Activated CD8-positive, alpha-beta memory T cell treated with anti-CD3 and anti-CD28 coated beads for 48 hours (primary cell): ENCODE data around the gene SLC15A1.

Experiments
- DNase-seq, 3 experiments: peaks; one replicate each; pipeline ENCODE4 v3.0.0-alpha.2; 2020; ENCODE audit warnings: low read depth in 2 of 3, low spot score in 2 of 3

Gene SLC15A1, protein sequence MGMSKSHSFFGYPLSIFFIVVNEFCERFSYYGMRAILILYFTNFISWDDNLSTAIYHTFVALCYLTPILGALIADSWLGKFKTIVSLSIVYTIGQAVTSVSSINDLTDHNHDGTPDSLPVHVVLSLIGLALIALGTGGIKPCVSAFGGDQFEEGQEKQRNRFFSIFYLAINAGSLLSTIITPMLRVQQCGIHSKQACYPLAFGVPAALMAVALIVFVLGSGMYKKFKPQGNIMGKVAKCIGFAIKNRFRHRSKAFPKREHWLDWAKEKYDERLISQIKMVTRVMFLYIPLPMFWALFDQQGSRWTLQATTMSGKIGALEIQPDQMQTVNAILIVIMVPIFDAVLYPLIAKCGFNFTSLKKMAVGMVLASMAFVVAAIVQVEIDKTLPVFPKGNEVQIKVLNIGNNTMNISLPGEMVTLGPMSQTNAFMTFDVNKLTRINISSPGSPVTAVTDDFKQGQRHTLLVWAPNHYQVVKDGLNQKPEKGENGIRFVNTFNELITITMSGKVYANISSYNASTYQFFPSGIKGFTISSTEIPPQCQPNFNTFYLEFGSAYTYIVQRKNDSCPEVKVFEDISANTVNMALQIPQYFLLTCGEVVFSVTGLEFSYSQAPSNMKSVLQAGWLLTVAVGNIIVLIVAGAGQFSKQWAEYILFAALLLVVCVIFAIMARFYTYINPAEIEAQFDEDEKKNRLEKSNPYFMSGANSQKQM

DNA sequence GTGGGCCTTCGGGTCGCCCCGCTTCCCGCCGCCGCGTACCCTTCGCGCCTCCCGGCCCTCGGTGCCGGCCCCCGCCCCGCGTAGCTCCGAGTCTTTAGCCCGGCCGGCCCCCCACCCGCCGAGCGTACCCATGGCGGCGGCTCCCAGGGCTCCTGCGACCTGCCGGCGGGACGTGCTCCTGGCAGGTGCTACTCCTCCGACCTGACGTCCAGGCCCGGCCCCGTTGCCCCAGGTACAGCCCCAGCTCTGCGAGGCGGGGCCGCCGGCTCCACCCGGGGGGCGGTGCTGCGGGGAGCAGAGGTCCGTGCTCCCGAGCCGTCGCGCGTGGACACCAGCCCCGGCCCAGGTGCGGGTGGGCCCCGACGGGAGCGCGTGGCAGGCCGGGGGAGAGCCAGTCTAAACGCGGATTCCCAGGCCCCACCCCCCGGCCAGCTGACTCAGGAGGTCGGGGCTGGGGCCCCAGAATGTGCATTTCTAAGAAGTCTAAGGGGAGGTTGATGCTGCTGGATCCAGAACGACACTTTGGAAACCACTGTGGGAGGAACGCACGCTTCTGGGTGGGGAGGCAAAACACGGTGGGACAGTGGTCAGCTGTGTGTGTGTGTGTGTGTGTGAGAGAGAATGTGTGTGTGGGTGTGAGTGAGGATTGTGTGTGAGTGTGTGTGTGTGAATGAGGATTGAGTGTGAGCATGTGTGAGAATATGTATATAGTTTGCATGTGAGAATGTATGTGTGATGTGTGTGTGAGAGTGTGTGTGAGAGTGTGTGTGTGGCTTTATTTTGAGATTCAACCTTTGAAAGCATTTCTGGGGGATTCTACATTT is at the start of gene SLC15A1:
Gene SLC15A1 (minus strand): TSS at position 206 of the 824 bp plus-strand sequence. CDS start 74 bp downstream, at position 132.
- DNase-seq: no peak

GRCh38 chr13:98801626-98802418 is 49.4 kb upstream of the SLC15A1 start:
- no peak for DNase-seq

- no peak for DNase-seq
Observed at GRCh38 chr13:98800078-98800477, 47.6 kb upstream of the SLC15A1 start.

DNA sequence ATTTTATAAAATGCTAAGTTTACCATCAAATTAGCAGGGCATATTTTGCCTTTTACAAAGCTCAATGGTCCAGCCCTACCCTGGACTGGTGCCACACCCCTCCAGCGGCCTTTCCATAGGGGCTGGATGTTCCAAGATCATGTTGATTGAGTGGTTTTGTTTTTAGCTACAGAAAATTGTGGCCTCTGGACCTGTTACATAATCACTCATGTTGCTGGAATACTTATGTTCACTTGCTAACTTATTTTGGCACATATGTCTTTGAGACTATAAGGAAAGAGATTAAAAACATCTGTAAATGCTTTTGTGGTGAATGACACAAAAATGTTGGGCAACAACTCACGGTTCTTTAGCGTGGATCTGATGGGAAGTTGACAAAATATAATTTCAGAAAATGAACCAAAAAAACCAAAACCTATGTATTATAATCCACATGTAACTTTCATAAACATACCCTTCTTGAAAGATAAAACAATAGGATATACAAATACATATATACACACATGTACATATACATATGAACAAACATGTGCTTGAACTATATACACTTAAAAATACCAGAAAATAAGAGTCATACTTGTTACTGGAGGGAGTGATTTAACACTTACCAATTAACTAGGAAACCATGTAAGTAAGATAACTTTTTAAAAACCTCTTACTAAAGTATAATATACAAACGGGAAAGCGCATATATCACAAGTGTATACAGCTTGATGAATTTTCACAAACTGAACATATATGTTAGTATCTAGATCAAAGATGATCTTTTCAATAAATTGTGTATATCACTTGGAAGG is 46.6 kb upstream of the SLC15A1 start:
- no peak for DNase-seq

- no peak for DNase-seq
Observed at GRCh38 chr13:98797456-98797855, 45.0 kb upstream of the SLC15A1 start.

GRCh38 chr13:98796798-98797197 is 44.3 kb upstream of the SLC15A1 start:
- DNase-seq: no peak

GRCh38 chr13:98796191-98796590 is 43.7 kb upstream of the SLC15A1 start:
- DNase-seq: no peak

DNA sequence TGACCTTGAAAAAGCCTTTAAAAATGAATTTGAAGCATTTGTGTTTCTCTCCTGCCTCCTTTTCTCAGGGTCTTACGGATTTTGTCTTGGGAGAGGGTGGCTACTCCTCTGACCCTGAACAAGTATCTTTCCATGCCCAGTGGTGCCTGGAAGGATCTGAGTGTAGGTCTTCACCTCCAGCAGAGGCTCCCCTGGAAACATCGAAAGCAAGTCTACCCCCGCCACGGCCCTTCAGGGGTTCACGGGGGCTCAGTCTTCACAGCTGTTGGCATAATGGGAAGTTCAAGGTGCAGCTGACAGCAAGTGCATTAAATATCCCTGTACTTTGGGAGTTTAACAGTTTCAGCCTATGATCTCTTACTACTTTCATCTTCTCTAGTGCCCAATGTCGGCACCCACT is 42.7 kb upstream of the SLC15A1 start:
- DNase-seq: no peak

DNA sequence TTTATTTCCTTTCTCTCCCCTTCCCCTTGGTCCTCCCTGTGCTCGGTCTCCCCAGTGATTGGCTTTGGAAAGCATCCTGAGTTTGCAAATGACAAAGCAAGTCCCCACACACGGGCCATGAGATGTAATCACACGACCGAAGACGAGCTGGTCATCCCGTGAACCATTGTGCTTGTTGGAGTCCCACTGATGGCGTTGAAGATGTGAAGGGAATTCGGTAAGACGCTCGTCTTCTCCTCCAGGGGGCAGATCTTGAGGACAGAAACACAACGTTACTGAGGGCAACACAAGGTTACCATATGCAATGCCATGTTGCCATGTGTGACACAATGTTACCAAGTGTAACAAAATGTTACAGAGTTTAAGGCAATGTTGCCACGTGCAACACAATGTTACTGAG is 42.0 kb upstream of the SLC15A1 start:
- DNase-seq: no peak

DNA sequence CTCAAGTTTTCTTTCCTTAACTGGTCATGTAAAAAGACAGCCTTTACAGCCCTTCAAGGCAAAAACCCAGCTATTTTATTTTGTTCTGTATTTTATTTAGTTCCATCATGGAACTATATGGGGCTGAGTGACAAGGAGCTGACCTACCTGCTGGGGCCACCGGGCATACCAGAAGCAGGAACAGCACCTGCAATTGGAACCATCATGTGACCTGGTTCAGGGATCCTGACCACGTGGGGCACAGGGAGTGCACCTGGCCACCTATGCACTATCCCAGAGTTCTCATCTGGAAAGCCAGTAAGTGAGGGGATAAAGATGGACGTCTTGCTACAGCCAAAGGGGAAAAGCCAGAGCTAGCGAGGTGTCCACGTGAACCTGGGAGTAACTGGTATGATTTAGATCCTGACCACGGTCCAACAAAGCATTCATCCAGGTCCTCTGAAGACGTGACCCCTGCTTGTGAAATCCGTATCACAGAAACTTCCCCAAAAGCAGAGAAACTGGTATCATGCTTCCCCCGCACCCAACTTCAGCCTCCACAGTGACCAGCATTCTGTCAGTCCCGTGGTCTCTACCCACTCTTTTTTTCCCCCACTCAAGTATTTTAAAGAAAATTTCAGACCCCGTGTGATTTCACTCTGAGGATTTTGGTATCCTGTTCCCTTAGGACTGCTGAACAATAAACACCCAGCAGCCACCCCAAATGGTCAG is 40.5 kb upstream of the SLC15A1 start:
- DNase-seq: no peak

GRCh38 chr13:98792321-98792720 is 39.8 kb upstream of the SLC15A1 start:
- no peak for DNase-seq

- no peak for DNase-seq
Observed at GRCh38 chr13:98791611-98792010, 39.1 kb upstream of the SLC15A1 start.

GRCh38 chr13:98787996-98788395 is 35.5 kb upstream of the SLC15A1 start:
- no peak for DNase-seq

GRCh38 chr13:98787173-98787572 is 34.7 kb upstream of the SLC15A1 start:
- no peak for DNase-seq

- no peak for DNase-seq
Observed at GRCh38 chr13:98786023-98786422, 33.6 kb upstream of the SLC15A1 start.

DNA sequence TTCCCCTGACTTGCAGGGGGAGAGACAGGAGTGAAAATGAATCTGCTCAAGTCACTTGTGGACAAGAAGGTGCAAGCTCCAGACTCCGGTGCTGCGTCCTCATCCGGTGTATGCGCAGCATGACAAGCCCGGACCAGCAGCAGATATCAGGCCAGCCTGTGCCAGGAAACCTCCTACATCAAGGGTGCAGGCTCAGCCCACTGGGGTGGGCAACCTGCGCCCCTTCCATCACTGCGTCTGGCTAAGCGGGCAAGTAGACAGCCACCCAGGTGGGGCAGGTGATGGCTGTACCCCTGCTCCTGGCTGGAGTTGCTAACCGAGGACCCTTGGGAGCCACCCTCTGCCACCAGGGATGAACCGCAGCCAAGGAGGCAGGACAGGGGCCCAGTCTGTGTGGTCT is 32.9 kb upstream of the SLC15A1 start:
- DNase-seq: no peak

DNA sequence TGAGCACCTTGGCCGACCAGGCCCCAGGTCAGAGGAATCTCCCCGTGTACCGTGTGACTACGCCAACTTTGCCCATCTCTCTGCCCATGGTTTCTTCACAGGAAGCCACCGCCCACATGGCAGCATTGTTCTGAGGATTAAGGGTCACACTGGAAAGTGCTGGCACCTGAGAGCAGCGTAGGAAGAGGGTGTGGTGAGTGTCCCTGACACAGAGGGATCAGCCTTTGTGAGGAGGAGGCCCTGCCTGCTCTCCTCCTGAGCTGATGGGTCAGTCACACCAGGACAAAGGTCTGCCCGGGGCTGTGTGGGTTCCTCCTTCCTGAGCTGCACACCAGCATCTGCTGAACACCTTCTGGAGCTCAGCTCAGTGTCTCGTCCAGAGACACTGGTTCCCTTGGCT is 32.2 kb upstream of the SLC15A1 start:
- no peak for DNase-seq

DNA sequence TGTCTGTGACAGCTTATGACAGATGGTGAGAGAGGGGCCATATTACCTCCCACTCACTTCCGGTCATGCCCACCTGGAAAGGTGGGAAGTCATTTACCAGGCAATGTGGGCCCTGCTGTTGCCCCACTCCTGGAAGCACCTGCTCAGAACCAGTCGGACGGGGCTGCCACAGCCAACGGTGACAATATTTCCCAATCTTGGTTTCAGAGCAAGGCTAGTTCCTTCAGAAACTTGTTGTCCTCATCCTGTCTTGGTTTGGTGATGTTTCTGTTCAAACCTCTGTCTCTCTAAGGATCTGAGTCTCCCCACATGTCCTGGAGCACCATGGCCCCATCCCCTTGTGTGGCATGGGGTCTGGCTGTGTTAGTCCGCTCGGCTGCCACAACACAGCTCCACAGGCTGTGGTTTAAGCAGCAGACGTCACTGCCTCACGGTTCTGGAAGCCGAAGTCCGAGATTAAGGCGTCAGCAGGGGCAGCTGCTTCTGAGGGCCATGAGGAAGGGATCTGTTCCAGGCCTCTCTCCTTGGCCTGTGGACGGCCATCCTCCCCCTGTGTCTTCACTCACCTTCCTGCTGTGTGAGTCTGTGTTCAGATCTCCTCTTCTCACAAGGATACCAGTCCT is 31.5 kb upstream of the SLC15A1 start:
- DNase-seq: no peak

GRCh38 chr13:98782654-98783053 is 30.2 kb upstream of the SLC15A1 start:
- no peak for DNase-seq
